Neural progenitor cell (in vitro differentiated cells): ENCODE results near the gene MYL5.

Source experiments
- EZH2 ChIP-seq: fragments of 200-600 bp; sonication (generic); IDR thresholded peaks from 2 replicates; pipeline ENCODE4 v1.6.1; 2017; ENCODE audit warnings: antibody characterized with exemption, mild to moderate bottlenecking, moderate library complexity
- TF ChIP-seq, protein P1 (sequence below): fragments of 200-600 bp; sonication (generic); IDR thresholded peaks from 2 replicates; pipeline ENCODE4 v1.5.1; 2017; ENCODE audit warnings: antibody characterized with exemption, mild to moderate bottlenecking

DNA sequence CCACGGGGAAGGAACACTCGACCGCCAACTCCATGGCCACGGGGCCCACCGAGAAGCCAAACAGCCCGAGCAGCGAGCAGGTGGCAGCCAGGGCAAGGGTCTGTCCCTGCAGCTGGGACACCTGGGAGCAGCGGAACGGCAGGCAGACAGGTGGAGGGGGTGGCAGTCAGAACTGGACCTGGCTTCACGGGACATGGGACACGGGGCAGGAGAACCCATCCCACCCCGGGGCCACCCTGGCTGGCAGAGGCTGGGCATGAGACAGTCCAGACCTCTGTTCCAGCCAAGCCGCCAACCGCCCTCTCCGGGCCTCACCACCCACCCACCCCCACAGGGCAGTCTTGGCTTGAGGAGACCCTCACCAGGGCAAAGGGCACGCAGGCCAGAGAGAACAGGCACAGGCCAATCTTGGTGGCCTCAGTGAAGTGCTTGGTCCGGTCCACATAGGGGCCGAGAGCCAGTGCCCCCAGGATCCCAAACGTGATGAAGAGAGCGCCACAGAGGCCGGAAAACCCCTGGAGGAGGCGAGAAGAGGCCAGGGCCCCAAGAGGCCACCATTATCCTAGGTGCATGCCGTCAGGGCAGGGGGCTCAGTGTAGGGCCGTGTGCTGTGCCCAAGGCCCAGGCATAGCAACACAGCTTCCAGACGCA lies 9.0 kb downstream of the MYL5 start:
- TF ChIP-seq, protein P1, sequence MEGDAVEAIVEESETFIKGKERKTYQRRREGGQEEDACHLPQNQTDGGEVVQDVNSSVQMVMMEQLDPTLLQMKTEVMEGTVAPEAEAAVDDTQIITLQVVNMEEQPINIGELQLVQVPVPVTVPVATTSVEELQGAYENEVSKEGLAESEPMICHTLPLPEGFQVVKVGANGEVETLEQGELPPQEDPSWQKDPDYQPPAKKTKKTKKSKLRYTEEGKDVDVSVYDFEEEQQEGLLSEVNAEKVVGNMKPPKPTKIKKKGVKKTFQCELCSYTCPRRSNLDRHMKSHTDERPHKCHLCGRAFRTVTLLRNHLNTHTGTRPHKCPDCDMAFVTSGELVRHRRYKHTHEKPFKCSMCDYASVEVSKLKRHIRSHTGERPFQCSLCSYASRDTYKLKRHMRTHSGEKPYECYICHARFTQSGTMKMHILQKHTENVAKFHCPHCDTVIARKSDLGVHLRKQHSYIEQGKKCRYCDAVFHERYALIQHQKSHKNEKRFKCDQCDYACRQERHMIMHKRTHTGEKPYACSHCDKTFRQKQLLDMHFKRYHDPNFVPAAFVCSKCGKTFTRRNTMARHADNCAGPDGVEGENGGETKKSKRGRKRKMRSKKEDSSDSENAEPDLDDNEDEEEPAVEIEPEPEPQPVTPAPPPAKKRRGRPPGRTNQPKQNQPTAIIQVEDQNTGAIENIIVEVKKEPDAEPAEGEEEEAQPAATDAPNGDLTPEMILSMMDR: no peak
- TF ChIP-seq EZH2: no peak
